Activated CD8-positive, alpha-beta memory T cell treated with anti-CD3 and anti-CD28 coated beads for 36 hours (primary cell): Measurements from ENCODE around the gene AIFM3. TPM values are rescaled to one million over a fixed set of nuclear protein-coding genes. Genes with fewer than 3 reads are reported as not detected.
"Not testable (repeated sequence)": the region's sequence is repeated elsewhere in the genome, so short reads cannot be mapped to it uniquely, and the experiment has no call there.

Experiments
- CTCF ChIA-PET: fragments of 350-600 bp; sonication (Branson Sonifier 250); formaldehyde crosslinking; loops from one replicate; lab custom pipeline; 2021; ENCODE audit warnings: antibody characterized with exemption; lab: Charles Lee
- POLR2A ChIA-PET: fragments of 350-600 bp; sonication (Branson Sonifier 250); formaldehyde crosslinking; loops from one replicate; lab custom pipeline; 2021; ENCODE audit warnings: antibody characterized with exemption; lab: Charles Lee
- total RNA-seq, 2 experiments: library from RNA; stranded (reverse); gene quantifications; one replicate each; pipeline ENCODE4 v1.2.3, GENCODE V29; 2021

Gene AIFM3, protein sequence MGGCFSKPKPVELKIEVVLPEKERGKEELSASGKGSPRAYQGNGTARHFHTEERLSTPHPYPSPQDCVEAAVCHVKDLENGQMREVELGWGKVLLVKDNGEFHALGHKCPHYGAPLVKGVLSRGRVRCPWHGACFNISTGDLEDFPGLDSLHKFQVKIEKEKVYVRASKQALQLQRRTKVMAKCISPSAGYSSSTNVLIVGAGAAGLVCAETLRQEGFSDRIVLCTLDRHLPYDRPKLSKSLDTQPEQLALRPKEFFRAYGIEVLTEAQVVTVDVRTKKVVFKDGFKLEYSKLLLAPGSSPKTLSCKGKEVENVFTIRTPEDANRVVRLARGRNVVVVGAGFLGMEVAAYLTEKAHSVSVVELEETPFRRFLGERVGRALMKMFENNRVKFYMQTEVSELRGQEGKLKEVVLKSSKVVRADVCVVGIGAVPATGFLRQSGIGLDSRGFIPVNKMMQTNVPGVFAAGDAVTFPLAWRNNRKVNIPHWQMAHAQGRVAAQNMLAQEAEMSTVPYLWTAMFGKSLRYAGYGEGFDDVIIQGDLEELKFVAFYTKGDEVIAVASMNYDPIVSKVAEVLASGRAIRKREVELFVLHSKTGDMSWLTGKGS
- total RNA-seq = under 1 TPM in 1 of 2 experiments, not detected in 1; 0.08 TPM

DNA sequence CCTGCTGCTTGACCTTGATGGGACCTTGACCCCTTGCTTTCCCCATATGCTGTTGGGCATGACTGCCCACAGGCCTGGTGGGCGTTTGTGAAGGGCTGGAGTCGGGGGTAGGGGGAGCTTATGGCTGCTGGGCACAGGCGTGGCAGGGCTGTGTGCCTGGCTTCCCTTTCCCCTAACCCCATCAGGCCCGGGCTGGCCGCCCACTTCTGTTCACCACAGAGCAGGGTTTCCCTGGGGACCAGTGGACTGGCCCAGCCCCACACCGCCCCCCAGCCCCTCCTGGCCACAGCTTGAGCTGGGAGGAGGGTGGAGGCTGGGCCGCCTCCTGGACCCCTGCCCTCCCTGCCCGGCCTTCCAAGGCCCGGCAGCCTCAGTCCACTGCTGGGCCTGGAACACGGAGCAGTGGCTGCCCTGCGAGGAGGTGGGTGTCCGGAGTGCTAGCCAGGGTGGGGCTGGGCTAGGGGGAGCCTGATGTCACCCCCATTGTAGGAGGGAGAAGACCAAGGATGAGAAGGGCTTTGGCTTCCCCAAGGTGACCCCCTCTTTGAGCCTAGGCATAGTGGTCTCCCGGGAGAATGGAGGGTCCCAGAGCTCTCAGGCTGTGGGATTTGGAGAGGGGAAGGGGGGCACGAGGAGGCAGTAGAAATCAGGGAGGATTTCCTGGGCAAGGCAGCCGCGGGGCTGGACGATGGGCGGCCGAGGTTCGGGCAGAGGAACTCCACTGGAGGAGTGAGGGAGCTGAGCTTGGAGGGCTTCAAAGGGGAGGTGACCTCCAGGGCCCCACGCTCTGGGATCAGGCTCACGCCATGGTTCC is at the start of gene AIFM3:
AIFM3 (plus strand) TSS at position 373 of the 814 bp plus-strand sequence. CDS start 690 bp downstream, outside the sequence.
- ChIA-PET POLR2A (no interaction called here), CTCF (interaction anchor here (1.6 kb wide), 1 partner anchor 9 kb away, joined by 4 read pairs; no protein-coding TSS in a partner anchor)

DNA sequence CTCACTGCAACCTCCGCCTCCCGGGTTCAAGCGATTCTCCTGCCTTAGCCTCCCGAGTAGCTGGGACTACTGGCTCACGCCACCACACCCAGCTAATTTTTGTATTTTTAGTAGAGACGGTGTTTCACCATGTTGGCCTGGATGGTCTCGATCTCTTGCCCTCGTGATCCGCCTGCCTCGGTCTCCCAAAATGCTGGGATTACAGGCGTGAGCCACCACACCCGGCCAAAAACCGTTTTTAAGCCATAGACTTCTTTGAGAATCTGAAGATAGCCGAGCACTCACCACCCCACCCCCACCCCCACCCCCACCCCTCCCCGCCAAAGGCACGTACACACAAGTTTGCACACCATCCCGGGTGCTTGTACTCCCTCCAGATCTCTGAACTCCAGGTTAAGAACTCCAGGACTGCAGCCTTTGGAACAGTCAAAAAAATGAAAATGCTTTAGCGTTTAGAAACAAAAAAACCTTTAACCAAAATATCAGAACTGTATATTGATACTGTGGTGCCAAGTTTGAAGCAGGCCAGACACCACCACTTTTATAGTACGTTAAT is 48.3 kb upstream of the AIFM3 start:
- ChIA-PET CTCF (interaction anchor here (0.6 kb wide), 1 partner anchor 818 kb away, joined by 3 read pairs; no protein-coding TSS in a partner anchor), POLR2A (no interaction called here)

DNA sequence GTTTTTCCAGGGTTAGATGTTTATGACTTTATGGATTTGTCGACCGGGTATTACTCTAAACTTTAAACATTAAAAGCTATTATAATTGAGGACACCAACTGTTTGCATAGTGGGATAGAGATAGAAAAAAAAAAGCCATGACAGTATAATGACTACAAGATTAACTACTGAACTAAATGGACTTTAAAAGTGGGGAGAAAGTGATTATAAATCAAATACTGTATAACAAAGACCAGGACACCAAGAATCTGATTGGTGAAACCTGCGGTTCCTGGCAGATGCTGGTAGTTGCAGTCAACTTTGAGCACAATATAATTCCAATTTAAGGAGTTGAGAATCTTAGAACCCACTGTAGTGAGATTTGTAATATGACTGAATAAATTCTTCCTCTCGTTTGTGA is 47.3 kb upstream of the AIFM3 start:
- ChIA-PET POLR2A (no interaction called here), CTCF (no interaction called here)

DNA sequence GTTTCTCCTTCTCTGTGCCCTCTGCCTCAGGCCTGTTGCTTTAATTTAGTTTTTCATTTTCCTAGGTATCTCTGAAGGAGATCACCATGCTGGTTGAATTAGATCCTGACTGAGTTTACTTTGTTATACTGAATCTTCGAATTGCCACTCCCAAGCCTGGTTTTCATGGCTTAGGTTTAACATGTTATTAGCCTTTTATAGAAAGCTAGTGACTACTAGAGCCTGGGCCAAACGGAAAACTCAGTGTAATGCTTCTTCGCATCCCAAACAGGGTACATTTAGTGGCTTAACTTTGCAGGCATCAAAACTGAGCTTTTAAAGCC is 46.2 kb upstream of the AIFM3 start:
- CTCF ChIA-PET = interaction anchor here (1.0 to 1.4 kb wide), 2 partner anchors 53 to 83 kb away, joined by 3 to 4 read pairs; no protein-coding TSS in a partner anchor

DNA sequence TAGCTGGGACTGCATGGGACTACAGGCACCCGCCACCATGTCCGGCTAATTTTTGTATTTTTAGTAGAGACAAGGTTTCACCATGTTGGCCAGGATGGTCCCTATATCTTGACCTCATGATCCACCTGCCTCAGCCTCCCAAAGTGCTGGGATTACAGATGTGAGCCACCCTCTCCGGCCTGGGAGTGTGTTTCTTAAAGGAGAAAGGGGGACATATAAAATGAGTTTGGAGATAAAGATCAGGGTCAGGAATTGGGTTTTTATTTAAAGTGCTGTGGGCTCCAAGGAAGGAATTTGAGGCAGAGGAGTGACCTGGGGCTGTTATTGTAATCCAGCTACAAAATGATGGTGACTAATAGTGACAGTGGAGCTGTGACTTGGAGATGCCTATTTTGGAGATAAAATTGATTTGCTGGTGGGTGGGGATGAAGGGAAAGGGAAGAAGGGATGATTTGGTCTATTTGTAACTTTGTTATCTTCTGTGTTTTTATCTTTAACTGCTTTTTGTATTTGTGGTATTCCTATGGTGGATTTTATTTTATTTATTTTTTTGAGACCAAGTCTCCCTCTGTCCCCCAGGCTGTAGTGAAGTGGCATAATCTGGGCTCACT is 44.8 kb upstream of the AIFM3 start:
- POLR2A ChIA-PET = no interaction called here
- CTCF ChIA-PET = interaction anchor here (1.4 kb wide), 1 partner anchor 55 kb away, joined by 4 read pairs; no protein-coding TSS in a partner anchor

More for the DNA sequence above, 46.2 kb upstream of the AIFM3 start:
- POLR2A ChIA-PET = interaction anchor here (0.5 to 0.7 kb wide), 2 partner anchors 13 to 1097 kb away, joined by 3 to 6 read pairs; no protein-coding TSS in a partner anchor

DNA sequence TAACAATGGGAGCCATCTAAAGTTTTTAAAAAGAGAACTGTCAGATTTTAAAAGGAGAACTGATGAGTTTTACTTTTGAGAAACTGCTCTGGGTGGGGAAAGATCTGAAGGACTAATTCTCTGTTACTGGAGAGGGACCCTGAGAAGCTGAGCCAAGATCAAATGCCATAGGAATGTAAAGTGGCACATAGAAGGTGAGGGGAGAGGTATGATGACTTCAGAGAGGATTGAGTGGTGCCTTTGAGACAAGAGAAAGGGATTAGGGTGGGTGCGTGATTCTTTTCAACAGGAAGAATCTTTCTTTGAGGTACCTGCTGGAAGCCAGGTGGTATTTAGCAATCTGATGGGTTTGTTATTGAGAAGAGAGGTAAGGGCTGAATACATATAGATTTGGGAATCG is 40.8 kb upstream of the AIFM3 start:
- CTCF ChIA-PET = no interaction called here

DNA sequence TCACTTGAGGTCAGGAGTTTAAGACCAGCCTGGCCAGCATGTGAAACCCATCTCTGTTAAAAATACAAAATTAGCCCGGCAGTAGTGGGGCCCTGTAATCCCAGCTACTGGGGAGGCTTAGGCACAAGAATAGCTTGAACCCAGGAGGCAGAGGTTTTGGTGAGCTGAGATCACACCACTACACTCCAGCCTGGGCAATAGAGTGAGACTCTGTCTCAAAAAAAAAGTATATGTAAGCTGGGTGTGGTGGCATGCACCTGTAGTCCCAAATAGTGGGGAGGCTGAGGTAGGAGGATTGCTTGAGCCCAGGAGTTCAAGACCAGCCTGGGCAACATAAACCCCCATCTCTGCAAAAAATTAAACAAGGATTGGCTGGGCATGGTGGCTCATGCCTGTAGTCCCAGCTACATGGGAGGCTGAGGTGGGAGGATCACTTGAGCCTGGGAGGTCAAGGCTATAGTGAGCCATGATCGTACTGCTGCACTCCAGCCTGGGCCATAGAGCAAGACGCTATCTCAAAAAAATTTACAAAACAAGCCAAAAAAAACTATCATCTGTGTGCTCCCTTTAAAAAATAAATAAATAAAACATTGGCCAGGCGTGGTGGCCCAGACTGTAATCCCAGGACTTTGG is 39.0 kb upstream of the AIFM3 start:
- POLR2A ChIA-PET = no interaction called here

More for the DNA sequence above, 40.8 kb upstream of the AIFM3 start:
- POLR2A ChIA-PET = no interaction called here

DNA sequence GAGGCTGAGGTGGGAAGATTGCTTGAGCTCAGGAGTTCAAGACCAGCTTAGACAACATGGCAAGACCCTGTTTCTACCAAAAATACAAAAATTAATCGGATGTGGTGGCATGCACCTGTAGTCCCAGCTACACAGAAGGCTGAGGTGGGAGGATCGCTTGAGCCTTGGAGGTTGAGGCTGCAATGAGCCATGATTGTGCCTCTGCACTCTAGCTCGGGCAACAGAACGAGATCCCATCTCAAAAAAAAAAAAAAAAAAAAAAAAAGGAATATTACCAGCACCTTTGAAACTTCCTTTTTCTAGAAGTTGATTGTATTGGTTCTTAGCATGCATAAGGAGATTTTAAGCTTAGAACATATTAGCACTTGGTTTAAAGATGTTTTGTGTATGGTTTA is 38.5 kb upstream of the AIFM3 start:
- ChIA-PET POLR2A (no interaction called here), CTCF (interaction anchor here (1.2 kb wide), 1 partner anchor 33 kb away, joined by 3 read pairs; no protein-coding TSS in a partner anchor)

More for the DNA sequence above, 39.0 kb upstream of the AIFM3 start:
- CTCF ChIA-PET = interaction anchor here (1.2 kb wide), 1 partner anchor 33 kb away, joined by 3 read pairs; no protein-coding TSS in a partner anchor

DNA sequence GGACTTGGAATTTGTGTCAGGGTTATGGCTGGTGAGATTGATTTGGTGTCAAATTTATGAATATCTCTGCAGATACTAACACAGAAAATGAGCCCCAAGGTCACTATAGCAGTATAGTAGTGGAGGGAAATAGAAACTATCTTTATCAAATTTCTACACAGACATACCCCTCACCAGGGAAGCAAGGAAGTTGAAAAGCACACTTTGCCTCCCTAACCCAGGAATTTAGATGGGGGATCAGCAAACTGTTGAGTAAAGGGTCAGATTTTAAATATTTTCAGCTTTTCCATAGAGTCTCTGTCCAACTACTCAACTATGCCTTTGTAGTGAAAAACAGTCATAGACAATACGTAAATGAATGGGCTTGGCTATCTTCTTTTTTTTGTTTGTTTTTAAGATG is 37.1 kb upstream of the AIFM3 start:
- CTCF ChIA-PET = no interaction called here
- POLR2A ChIA-PET = no interaction called here

DNA sequence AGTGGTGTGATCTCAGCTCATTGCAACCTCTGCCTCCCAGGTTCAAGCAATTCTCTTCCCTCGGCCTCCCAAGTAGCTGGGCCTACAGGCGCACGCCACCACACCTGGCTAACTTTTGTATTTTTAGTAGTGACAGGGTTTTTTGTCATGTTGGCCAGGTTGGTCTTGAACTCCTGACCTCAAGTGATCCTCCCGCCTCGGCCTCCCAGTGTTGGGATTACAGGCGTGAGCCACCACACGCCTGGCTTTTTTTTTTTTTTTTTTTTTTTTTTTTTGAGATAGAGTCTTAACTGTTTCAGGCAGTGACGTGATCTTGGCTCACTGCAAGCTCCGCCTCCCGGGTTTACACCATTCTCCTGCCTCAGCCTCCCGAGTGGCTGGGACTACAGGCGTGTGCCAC is 36.6 kb upstream of the AIFM3 start:
- POLR2A ChIA-PET, CTCF ChIA-PET: not testable (repeated sequence)

DNA sequence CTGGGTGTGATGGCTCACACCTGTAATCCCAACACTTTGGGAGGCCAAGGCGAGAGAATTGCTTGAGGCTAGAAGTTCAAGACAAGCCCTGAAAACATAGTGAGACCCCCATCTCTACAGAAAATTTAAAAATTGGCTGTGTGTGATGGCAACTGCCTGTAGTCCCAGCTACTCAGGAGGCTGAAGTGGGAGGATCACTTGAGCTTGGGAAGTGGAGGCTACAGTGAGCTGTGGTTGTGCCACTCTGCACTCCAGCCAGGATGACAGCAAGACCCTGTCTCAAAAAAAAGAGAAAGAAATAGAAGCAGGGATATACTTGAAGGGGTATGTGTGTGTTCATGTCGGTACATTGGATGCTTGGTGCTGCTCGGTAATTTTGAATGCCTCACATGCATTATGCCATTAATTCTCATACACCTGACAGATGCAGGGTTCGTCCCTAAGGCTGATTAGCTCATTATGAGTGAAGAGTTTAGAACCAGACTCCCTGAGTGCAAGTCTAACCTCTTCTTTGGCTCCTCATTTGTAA is 35.9 kb upstream of the AIFM3 start:
- CTCF ChIA-PET = no interaction called here
- POLR2A ChIA-PET = no interaction called here

DNA sequence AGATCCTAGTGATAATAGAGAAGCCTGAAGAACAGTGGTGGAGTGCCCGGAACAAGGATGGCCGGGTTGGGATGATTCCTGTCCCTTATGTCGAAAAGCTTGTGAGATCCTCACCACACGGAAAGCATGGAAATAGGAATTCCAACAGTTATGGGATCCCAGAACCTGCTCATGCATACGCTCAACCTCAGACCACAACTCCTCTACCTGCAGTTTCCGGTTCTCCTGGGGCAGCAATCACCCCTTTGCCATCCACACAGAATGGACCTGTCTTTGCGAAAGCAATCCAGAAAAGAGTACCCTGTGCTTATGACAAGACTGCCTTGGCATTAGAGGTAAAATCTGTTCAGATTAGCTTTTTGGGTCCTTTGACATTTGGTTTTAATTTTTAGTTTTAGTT is 33.1 kb upstream of the AIFM3 start:
- POLR2A ChIA-PET = interaction anchor here (0.6 kb wide), 1 partner anchor 8 kb away, joined by 9 read pairs; no protein-coding TSS in a partner anchor
- CTCF ChIA-PET = no interaction called here

DNA sequence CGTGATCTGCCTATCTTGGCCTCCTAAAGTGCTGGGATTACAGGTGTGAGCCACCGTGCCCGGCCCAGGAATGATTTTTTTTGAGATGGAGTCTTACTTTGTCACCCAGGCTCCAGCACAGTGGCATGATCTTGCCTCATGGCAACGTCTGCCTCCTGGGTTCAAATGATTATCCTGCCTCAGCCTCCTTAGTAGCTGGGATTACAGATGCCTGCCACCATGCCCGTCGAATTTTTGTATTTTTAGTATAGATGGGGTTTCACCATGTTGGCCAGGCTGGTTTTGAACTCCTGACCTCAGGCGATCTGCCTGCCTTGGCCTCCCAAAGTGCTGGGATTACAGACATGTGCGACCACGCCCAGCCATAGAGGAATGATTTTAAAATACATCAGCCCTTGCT is 32.0 kb upstream of the AIFM3 start:
- POLR2A ChIA-PET, CTCF ChIA-PET: not testable (repeated sequence)

DNA sequence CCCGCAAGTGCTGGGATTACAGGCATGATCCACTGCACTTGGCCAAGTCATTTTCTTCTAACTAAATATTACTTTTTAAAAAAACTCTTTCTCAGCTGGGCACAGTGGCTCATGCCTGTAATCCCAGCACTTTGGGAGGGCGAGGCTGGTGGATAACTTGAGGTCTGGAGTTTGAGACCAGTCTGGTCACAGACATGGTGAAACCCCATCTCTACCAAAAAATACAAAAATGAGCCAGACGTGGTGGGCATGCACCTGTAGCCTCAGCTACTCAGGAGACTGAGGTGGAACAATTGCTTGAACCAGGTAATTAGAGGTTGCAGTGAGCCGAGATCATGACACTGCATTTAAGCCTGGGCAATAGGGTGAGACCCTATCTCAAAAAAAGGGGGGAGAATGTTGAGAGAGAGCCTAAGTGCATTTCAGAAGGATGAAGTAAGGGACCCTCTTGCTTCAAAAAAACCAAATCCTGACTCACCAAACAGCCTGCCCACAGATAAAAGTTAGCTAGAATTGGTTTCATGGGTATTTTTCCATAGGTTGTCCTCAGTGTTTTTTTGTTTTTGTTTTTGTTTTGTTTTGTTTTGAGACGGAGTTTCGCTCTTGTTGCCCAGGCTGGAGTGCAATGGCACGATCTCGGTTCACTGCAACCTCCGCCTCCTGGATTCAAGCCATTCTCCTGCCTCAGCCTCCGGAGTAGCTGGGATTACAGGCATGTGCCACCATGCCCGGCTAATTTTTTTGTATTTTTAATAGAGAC is 31.1 kb upstream of the AIFM3 start:
- CTCF ChIA-PET, POLR2A ChIA-PET: not testable (repeated sequence)

DNA sequence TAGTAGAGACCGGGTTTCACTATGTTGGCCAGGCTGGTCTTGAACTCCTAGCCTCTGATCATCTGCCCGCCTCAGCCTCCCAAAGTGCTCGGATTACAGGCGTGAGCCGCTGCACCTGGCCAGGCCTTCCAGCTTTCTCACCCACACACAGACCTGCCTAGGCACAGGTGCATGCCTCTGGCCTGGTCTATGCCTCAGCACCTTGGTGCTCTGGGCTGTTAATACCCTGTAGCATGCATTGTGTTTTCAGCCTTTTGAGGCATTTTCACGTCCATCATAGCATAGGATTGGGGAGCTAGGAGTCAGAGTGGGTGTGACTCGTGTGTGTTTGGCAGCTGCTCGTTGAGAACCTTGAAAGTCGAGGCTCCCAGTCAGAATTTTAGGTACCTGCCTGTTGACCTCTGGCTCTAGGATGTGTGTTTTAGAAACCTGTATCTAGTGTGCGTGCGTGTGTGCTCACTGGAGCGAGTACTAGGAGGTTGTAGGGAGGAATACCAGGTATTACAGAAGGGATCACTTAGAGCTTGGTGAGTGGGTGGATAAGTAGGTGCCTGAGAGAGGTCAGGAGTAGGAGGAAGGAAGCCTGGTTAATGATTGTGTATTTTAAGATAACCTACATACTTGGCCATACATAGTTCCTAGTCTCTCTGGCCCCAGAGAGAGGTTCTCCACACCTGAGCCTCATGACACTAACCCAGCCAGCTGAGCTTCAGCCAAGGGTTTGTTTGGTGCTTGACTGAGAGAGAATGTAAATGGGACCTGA is 29.8 kb upstream of the AIFM3 start:
- ChIA-PET CTCF (interaction anchor here (0.8 to 1.2 kb wide), 3 partner anchors 15 to 51 kb away, joined by 3 read pairs; no protein-coding TSS in a partner anchor), POLR2A (no interaction called here)
